HG03108 (cell line): ENCODE measurements around the gene LLCFC1.

ENCODE experiments used
- ATAC-seq: cut with Tn5 transposase; IDR thresholded peaks from one replicate; pipeline ENCODE4 v1.9.1; 2021; ENCODE audit warnings: moderate library complexity; ENCODE audit not compliant: unreplicated experiment

LLCFC1 gene

DNA sequence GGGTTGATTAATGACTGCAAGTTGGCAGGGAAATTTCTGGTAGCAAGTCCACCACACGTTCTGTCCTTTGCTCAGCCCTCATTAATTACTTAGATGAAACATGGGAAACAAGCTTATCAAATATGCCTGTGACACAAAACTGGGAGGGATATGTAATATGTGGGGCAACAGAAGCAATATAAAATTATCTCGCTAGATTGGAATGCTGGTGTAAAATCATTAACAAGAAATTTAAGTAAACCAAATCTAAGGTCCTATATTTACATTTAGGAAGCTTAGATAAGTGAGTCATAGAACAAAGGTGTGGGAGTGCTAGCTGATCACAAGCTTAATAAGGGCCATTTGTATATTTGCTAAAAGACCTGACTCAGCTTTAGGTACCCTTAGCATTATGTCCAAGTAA lies 29.3 kb upstream of the LLCFC1 start:
- ATAC-seq, result no peak

DNA sequence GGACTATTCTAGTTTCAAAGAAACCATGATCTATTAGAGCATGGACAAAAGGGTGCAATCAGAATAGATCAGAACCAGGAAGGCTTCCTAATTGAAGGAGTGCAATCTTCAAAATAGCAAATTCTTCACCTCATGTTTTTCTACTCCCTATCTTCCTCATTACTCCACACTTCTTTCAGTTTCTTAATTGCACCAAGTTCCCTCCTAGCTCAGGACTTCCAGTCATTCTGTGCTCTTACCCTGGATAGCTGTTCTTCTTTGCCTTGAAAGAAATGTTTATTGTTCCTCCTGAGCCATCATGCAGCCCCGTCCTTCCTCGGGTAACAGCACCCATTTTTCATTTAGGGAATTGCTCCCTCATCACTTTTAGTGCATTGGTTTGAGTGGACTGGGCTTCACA lies 28.8 kb upstream of the LLCFC1 start:
- no peak for ATAC-seq

DNA sequence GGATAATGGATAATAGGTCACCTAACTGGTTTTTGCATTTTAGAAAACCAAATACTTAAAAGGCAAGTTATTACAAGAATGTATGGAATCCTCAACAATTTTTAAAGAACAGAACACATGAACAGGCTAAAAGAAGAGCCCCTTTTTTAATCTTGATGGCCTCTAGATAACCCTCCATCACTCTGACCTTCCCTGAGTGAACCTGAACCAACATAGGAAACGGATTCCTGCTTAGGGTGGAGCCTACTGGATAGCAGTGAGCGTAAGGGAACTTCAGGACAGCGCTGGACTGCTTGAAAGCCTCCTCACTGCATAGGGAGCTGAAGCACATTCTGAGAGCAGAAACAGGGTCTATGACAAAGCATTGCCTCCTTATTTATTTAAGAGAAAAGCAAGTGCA lies 26.2 kb upstream of the LLCFC1 start:
- ATAC-seq, result no peak

DNA sequence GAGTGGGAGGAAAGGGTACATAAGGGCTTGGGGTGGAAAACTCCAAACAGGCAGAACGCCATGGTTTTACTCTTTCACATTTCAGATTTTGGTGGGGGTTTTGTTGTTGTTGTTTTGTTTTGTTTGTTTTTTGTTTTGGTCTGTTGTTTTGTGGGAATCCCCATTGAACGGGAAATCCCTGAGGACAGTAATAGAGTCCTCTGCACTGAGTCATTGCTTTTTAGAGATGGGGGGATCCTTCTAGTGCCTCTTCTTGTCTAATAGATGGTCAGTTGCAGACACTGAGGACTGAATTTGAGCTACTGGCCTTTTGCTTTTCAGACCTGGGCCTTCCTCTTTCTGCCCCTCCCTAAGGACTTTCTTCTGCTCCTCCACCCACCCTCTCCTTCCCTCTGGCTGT lies 25.7 kb upstream of the LLCFC1 start:
- ATAC-seq, result no peak

DNA sequence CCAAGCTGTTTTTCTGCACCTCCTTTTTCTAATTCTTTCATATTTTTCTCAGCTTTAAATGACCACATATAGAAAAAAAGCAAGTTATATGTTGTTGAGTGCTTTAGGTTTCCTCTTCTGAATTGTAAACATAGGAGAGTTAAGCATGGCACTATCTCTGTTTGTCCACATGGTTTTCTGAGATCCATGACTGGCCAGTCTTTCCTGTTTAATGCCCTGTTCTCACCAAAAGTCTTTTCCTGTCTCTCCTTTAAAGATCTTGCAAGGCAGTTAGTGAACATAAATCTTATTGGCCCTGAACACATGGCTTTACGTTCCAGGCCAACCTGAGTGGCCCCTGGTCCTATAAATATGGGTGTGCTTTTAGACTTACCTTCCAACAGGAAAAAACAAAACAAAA lies 25.2 kb upstream of the LLCFC1 start:
- no peak for ATAC-seq

DNA sequence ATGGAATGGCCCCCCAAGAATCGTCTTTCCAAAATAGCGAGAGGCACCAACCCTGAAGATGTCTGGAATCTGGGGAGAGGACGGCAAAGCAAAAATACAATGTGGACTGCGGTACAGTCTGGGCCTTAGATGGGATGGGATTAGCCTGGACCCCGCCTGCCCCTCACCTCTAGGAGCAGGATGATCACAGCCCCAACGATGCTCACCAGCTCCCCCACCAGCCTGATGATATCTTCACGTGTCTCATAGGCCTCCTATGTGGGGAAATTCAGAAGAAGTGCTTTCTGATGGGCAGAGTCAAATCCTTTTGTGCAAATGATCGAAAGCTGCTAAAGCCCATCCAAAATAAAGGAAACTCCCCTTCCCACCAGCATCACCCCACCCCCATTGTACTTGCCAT lies 24.0 kb upstream of the LLCFC1 start:
- no peak for ATAC-seq

DNA sequence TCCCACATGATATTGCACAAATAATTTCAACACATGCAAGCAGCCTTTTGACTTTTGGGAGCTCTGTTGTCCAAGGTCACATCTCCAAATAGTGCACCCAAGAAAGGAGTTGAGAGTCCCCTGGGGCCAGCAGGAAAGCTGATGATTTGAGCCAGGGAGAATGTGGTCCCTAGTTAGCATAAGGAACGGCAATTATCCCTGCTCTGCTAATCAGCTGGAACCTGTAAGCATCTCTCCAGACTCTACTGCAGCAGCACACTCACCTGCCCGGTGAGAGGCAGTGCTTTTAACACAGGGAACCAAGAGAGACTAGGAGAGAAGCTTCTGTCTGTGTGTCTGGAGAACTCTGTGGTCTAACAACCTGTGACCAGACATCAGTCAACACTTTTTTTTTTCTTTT lies 22.8 kb upstream of the LLCFC1 start:
- no peak for ATAC-seq

DNA sequence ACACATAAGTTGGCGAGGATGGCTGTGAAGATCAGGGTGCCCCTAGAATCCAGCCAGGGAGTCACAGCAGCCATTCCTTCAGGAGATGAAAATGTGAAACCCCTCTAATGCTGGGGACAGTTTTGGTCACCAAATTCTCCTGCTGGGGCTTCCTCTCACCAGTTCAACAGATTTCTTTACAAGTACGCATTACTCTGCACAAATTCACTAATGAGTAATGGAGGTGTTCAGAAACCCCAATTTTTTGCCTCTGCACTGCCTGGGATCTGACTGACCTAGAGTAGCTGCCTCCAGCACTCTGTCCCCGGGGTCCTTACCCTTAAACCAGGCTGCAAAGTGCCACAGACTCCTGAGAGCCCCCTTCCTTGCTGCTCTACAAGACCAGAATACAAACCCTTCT lies 21.8 kb upstream of the LLCFC1 start:
- ATAC-seq, result no peak

DNA sequence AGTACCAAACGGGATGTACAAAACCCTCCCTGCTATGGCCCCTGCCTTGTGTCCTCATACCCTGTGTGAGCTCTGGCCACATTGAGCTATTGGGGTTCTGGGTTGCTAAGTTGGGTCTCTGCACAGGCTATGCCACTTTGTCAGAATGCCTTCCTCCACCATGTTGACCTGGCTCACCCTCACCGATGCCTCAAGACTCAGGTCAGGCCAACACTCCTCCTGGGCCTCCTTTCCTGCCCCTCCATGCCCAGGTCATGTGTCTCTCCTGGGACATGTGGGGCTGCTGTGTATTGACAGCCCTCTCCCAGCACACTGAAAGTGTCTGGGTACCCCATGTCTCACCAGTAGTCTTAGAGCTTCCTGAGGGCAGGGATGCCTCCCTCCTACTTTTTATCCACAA lies 20.4 kb upstream of the LLCFC1 start:
- no peak for ATAC-seq

DNA sequence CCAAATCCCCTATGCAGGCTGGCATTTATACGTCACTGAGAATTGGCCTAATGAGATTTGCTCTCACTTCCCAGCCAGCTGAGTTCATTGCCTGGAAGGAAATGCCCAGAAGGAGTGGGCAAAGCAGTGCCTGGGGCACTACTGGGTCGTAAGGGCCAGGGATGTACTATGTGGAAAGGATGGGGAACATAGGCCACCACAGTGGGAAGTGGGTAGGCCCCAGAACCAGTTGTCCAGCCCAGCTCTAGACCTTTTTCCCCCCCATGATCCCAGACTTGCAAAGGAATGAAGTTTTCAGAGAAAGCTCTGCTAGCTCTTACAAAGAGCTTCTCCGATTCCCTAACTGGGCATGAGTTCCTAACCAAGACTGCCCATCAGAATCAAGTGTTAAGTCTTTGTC lies 19.6 kb upstream of the LLCFC1 start:
- ATAC-seq, result no peak

DNA sequence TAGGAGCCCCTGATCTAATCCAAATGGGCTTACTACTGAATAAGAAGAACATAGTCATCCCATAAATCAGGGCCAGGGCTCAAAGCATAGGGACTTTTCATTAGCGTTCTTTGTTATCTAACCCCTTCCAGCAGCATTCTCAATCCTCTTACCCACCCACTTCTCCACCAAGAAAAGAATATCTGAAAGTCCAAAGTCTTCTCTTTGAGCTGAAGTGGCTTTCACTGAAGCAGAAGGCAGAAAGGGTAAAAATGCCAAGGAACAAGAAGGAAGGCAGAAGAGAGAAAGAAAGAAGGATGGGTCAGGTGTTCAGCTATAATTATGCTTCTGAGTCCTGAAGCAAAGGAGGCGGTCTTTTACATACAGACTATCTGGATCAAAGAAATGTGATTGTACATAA lies 15.9 kb upstream of the LLCFC1 start:
- no peak for ATAC-seq

DNA sequence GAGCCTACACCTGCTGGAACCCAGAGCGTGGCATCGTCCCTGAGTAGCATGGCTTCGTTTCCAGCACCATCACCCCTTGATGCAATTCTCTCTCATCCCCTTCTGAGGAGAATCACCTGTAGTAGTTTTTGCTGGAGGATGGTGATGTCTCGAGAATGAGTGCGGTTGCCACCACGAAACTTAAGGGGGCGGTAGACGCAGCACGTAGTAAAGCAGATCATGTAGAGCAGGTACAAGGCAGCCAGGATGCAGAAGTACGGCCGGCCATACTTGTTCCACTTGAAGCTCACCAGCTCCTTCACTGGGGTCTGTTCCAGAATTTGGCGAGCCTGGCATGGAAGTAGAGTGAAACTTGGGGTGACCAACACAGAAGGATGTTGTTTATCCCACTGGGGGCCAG lies 13.9 kb upstream of the LLCFC1 start:
- no peak for ATAC-seq

DNA sequence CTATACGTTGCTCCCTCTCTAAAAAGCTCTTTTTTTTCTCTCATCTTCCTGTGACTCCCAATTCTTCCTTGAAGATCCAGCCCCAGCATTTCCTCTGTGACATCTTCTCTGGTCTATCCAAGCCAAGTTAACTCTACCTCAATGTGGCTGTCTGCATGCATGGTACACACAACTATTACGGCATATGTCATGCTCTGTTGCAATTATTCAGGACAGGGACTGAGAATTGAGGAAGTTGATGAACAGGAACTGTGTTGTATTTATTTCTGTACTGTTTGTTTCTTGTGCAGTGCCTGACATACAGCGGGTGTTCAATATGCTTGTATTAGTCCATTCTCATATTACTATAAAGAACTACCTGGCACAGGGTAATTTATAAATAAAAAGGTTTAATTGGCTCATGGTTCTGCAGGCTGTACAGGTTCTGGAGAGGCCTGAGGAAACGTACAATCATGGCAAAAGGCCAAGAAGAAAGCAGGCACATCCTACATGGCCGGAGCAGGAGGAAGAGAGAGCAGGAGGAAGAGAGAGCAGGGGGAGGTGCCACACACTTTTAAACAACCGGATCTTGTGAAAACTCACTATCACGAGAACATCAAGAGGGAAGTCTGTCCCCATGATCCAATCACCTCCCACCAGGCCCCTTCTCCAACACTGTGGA lies 12.1 kb upstream of the LLCFC1 start:
- no peak for ATAC-seq

DNA sequence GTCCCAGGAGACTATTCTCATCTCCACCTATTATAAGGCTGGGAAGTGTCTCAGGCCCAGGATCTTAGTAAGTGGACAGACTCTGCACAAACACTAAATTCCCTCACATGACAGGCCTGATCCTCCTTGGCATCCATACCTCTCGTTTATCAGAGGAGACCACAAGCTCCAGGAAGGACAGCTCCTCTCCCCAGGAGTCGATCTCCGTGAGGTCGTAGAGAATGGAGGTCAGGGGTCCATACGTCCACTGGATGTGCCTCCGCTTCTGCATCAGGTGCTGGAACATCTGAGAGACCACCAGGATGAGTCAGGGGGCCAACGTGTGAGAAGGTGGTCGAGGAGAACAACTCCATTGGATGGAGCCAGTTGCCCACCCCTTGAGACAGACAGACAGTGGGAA lies 11.3 kb upstream of the LLCFC1 start:
- no peak for ATAC-seq

DNA sequence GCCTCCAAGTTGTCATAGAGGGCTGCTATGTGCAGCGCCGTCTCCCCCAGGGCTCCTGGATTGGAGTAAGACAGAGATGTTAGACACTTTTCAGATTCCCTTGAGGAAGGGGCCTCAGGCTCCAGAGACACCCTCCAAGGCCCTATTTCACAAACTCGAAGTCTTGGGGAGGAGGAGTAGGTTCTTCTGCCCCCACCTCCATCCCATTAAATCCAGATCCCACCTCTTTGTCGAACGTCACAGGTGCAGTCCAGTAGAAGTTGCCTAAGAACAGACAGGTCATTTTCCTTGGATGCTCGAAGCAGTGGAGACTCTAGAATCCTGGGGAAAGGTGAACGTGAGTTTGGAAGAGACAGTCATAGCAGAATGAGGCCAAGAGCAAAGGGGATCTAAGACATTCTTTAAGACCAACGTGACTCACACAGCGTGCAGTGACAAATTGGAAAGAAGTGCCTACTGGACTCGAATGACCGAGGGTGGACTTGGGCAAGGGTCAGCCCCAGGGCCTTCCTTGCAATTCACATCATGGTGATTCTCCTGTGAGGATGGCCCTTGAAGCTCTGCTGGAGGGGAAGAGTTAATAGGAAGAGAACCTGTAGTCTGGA lies 9.1 kb upstream of the LLCFC1 start:
- ATAC-seq, result no peak

DNA sequence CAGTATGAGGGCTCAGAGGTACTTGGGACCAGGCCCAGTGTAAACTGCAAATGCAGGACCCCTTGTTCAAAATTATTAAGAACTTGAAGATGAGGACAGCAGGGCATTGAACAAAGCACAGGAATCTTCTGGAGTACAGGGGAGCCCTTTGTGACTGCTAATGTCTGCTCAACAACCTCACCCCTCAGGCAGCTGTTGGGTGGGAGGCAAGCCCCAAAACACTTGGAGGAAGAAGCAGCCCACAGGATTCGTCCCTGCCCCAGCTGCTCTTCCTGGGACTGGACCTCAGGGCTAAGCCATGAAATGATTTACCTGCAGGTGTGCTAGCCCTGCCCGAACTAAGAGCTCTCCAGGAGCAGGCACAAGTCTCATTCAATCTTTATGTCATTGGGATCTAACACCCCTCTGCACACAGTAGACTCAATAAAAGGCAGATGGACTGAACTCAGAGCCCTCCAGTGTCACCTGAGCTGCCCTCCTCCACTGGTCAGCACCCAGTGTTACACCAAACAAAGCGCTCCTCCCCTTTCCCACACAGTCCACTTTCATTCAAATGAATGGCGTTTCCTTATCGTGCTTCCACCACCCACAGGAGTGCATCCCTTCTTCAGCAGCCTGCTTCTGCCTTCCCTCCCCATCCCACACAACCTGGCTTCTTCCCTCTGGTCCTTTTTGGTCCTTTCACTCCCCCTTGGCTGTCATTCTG lies 6.7 kb upstream of the LLCFC1 start:
- no peak for ATAC-seq

DNA sequence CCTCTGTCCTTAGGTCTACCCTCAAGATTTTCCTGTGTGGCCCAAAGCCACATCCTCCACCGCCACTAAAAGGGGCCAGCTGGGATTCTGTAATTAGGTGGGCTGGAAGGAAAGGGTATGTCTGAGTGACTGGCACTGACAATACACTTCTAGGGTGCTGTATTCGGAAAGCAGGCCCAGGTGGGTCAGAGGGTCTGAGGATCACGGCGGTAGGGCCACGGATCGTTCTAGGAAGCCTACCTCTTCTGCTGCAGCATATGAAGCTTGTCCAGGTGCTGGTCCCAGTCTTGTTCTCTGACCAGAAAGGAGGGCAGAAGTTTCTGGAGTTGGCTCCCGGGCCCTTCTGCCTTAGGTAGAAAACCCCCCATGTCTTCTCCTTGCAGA lies 6.2 kb upstream of the LLCFC1 start:
- no peak for ATAC-seq

DNA sequence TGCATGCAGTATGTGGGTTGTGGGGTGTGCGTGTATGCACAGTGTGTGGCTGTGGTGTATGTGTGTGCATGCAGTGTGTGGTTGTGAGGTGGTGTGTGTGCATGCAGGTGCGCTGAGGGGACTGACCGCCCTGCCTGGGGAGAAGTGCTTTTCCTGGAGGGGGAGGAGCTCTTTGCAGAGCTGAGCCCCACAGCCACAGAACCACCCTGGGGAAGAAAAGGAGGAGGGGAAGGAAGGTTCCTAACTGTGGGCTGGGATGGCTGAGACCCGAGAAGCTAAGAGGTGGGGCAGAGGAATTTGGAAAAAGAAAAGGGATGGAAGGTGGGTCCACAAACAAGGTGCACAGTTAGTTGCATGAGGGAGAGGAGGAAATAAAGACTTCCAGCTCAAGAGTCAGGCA lies 5.7 kb upstream of the LLCFC1 start, which contains the start of gene TRPV5:
Gene TRPV5, minus strand, starts transcription at position 123 of the 400 bp plus-strand sequence. CDS start 287 bp downstream, outside the sequence.
- ATAC-seq, result no peak

DNA sequence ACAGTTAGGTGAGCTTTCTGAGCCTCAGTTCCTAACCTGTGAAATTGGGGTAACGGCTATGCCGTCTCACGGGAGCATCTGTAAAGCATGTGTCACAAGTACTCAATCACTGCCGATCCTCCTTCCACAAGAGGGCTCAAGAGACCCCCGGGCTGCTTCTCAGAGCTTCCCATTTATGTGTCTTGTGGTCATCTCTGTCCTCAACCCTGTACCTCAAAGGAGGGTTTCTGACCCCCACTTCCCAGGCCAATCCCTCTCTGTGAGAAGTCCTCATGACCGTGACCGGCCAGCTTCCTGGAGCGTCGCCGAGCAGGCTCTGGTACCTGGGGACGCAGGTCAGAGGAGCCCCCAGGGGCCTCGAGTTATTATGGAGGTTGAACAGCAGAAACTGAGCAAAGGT lies 5.2 kb upstream of the LLCFC1 start:
- ATAC-seq, result no peak

DNA sequence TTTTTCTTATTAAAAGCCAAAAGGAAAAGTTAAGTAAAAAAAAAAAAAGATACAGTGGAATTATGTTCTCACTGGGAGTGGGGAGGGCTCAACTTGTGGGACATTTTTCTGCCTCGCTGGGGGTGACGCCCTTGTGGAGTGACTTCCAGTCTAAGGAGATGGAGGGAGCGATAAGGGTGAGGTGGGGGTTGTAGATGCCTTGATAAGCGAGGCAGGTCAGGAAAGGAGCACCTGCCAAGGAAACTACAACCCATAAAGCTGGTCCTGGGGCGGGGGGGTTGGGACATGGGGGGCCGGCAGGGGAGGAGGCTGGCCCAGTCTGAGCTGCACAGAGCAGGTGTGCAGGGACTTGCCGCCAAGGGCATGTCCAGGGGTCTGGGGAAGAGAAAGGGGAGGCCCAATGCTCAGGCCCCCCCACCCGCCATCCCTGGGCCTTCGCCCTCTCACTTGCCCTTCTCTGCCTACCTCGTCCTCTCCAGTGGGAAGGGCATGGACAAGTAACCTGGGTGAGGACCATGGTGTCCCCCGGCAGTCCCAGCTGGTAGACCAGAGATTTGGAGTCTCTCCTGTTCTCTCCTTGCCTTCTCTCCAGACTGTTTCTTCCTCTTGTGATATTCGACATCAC lies 3.2 kb upstream of the LLCFC1 start:
- ATAC-seq, result no peak

DNA sequence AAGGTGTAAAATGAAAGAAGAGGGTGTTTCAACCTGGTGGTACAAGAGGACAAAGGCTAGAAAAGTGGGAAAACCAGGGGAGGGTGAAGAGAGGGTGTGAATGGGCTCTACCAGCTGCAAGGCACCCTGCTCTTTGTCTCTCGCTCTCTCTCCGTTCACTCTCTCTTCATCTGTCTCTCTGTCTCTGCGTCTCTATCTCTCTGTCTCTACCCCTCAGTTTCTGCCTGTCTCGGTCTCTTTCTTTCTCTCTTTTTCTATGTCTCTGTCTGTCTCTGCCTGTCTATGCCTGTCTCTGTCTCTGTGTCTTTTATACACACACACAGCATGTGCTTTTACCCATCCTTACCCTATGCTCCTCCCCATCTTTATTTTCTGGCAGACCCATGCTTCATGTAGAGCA lies 673 bp upstream of the LLCFC1 start:
- no peak for ATAC-seq

DNA sequence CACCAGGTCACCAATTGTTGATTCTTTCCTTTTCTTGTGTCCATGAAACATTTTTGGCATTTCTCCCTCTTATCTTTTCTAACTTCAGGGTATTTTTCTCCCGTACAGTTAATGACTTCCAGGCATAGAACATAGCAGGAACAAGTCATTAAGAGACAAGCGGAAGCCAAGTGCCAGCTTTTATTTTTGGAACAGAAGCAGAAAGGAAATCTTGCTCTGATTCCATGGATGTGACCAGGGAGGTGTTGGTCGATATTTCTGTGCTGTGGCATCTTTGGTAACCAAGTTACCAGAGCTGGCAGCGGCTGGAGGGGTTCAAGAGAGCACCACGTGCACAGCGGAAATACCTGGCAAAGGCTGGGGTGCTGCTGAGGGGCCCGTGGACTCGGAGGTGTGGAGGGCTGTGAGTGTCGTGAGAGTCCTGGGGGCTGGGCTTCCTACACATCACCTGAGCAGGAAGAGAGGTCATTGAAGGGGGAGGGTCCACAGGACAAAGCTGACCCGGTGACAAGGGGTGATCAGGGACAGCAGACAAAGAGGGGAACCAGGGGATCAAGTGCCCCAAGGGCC lies 1.8 kb downstream of the LLCFC1 start:
- no peak for ATAC-seq
